ENCODE results near the gene RASSF10.

The RASSF10 gene

GRCh38 chr11:12999597-12999996 is 9.5 kb upstream of the RASSF10 start:
- no peak overlapping the region for H3K4me3 ChIP-seq (replicated peaks in 1 of 2; ENCODE audit: low read depth in 2 of 2, low read length in 2 of 2)
- TF ChIP-seq CTCF (IDR thresholded peaks at IDR 0.05; ENCODE audit: low read depth, low read length): no peak
- DNase-seq (ENCODE audit: low read depth in 2 of 2): no peak

GRCh38 chr11:13000116-13000515 is 9.0 kb upstream of the RASSF10 start:
- H3K4me3 ChIP-seq (replicated peaks in 1 of 2; ENCODE audit: low read depth in 2 of 2, low read length in 2 of 2): no peak overlapping the region
- no peak for DNase-seq (ENCODE audit: low read depth in 2 of 2)
- no peak for TF ChIP-seq CTCF (IDR thresholded peaks at IDR 0.05; ENCODE audit: low read depth, low read length)

GRCh38 chr11:13000721-13001120 is 8.4 kb upstream of the RASSF10 start:
- TF ChIP-seq CTCF (IDR thresholded peaks at IDR 0.05; ENCODE audit: low read depth, low read length): no peak
- no peak for DNase-seq (ENCODE audit: low read depth in 2 of 2)
- no peak overlapping the region for H3K4me3 ChIP-seq (replicated peaks in 1 of 2; ENCODE audit: low read depth in 2 of 2, low read length in 2 of 2)

- TF ChIP-seq CTCF (IDR thresholded peaks at IDR 0.05; ENCODE audit: low read depth, low read length): no peak
- no peak for DNase-seq (ENCODE audit: low read depth in 2 of 2)
- no peak overlapping the region for H3K4me3 ChIP-seq (replicated peaks in 1 of 2; ENCODE audit: low read depth in 2 of 2, low read length in 2 of 2)
These were observed 5.2 kb upstream of the RASSF10 start for GRCh38 chr11:13003736-13004493.

- TF ChIP-seq CTCF (IDR thresholded peaks at IDR 0.05; ENCODE audit: low read depth, low read length): no peak
These were observed 1.7 kb upstream of the RASSF10 start for GRCh38 chr11:13007182-13008060.

GRCh38 chr11:13008061-13008435 is 1.1 kb upstream of the RASSF10 start:
- DNase-seq (ENCODE audit: low read depth in 2 of 2): no peak
- TF ChIP-seq CTCF (IDR thresholded peaks at IDR 0.05; ENCODE audit: low read depth, low read length): no peak

More at GRCh38 chr11:13007182-13008060, 1.7 kb upstream of the RASSF10 start:
- no peak overlapping the region for H3K4me3 ChIP-seq (replicated peaks in 1 of 2; ENCODE audit: low read depth in 2 of 2, low read length in 2 of 2)
- no peak for DNase-seq (ENCODE audit: low read depth in 2 of 2)

More at GRCh38 chr11:13008061-13008435, 1.1 kb upstream of the RASSF10 start:
- H3K4me3 ChIP-seq (replicated peaks in 1 of 2; ENCODE audit: low read depth in 2 of 2, low read length in 2 of 2): no peak overlapping the region

Data from cardiac fibroblast (primary cell).